ENCODE measurements around the gene PFDN1.

DNA sequence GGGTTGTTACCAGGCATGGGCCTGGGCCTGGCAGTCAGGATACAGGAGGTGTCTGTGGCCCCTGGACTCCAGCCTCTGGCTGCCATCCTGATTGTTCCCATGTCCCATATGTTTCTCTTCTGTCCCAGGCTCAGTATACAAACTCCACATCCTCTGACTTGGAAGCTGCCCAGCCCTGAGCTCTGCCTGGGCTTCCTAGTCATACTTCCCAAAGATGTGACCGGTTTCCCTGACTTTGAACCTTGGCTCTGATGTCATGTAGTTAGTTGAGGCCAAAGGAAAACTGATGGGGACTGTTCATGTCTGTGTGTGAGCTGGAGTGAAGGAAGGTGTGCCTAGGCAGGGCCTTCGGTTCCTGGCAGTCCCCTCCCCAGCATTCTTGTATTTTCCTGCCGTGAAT lies 77.5 kb downstream of the PFDN1 start:
- TF ChIP-seq, protein P1, sequence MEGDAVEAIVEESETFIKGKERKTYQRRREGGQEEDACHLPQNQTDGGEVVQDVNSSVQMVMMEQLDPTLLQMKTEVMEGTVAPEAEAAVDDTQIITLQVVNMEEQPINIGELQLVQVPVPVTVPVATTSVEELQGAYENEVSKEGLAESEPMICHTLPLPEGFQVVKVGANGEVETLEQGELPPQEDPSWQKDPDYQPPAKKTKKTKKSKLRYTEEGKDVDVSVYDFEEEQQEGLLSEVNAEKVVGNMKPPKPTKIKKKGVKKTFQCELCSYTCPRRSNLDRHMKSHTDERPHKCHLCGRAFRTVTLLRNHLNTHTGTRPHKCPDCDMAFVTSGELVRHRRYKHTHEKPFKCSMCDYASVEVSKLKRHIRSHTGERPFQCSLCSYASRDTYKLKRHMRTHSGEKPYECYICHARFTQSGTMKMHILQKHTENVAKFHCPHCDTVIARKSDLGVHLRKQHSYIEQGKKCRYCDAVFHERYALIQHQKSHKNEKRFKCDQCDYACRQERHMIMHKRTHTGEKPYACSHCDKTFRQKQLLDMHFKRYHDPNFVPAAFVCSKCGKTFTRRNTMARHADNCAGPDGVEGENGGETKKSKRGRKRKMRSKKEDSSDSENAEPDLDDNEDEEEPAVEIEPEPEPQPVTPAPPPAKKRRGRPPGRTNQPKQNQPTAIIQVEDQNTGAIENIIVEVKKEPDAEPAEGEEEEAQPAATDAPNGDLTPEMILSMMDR (IDR thresholded peaks at IDR 0.05), result no peak
- no peak for TF ChIP-seq POLR2A (IDR thresholded peaks at IDR 0.05)
